SHP77 (cell line): ENCODE data around the gene TEX13A.

Source experiments
- DNase-seq, 2 experiments: peaks; one replicate each; lab custom pipeline; 2025; lab: John Stamatoyannopoulos, UW

The TEX13A gene

GRCh38 chrX:105173071-105173470 lies 47.4 kb downstream of the TEX13A start:
- DNase-seq = no peak
